Measurements from ENCODE around the gene MAST4.

MAST4 gene

DNA sequence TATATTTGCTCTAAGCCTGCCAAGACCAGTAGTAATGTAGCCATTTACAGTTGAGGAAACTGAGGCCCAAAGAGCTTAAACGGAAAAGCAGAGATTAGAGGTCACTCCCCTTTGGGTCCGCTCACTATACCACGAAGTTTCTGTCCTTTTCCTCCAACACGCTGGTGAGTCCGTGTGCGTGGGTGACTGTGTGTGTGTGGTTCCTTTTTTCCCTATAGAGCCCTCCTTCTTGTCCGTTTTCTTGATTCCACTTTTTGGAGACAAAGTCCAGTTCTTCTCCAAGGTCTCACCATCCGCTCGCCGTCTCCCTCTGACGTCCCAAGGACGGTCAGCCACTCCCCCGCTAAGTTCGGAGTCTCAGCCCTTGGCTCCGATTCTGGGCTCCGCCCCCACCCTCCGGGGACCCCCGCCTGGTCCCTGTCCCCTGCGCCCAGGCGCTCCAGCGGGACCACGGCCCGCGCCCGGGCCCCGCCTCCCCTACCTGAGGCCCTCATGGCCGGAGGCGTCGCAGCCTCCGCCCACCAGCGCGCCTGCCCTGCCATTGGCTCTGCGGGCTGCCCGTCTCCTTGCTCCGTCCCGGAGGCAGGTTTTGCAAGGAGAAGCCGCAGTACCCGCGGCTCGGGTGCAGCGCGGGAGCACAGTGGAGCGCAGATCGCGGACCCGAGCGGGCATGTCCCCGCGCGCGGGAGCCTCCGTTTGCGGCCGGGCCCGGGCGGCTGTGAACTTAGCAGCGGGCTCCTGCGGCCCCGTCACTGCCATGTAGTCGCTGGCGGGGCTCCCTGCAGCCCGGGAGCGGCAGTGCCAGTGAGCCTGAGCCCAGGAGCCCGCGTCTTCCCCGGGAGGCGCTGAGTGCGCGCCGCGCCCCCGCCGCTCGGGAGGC lies at the start of gene MAST4:
Gene MAST4, plus strand, starts transcription at position 638 of the 880 bp plus-strand sequence. CDS start 263 bp downstream, outside the sequence.
- H3K9me3 ChIP-seq (ENCODE audit: control insufficient read depth in 2 of 2, low read length in 2 of 2) = no peaks in the 10 kb centered on the region
- H3K27me3 ChIP-seq (ENCODE audit: control insufficient read depth in 1 of 2, insufficient read depth in 2 of 2, low read length in 2 of 2) = peaks cover 17 to 22% of the 10 kb centered on the region in 2 donors
- H3K4me3 ChIP-seq (ENCODE audit: low read length in 2 of 2) = peak within 1 kb of the TSS; percentile 58 to 76
- H3K27ac ChIP-seq (ENCODE audit: low read length) = no peak within 1 kb of the TSS
- no peaks in the 10 kb centered on the region for H3K36me3 ChIP-seq (ENCODE audit: control insufficient read depth in 2 of 2, insufficient read depth in 2 of 2, low read length in 2 of 2)
- peaks cover 17% of the 10 kb centered on the region for H3K4me1 ChIP-seq (ENCODE audit: control insufficient read depth, insufficient read depth, low read length)
- peak within 1 kb of the TSS in 1 of 2 donors; percentile 30 for H3K9ac ChIP-seq (ENCODE audit: low read length in 2 of 2)

- no peaks in the 10 kb centered on the region for H3K4me1 ChIP-seq (ENCODE audit: control insufficient read depth, insufficient read depth, low read length)
- no peaks in the 10 kb centered on the region for H3K27me3 ChIP-seq (ENCODE audit: control insufficient read depth in 1 of 2, insufficient read depth in 2 of 2, low read length in 2 of 2)
- no peak overlapping the region for H3K4me3 ChIP-seq (ENCODE audit: low read length in 2 of 2)
- H3K27ac ChIP-seq (ENCODE audit: low read length) = no peak overlapping the region
- no peak overlapping the region for H3K9ac ChIP-seq (ENCODE audit: low read length in 2 of 2)
- no peaks in the 10 kb centered on the region for H3K36me3 ChIP-seq (ENCODE audit: control insufficient read depth in 2 of 2, insufficient read depth in 2 of 2, low read length in 2 of 2)
- H3K9me3 ChIP-seq (ENCODE audit: control insufficient read depth in 2 of 2, low read length in 2 of 2) = peaks cover 0 to 3% of the 10 kb centered on the region in 2 donors
Measured at GRCh38 chr5:66546541-66546940, 49.7 kb upstream of the MAST4 start.

DNA sequence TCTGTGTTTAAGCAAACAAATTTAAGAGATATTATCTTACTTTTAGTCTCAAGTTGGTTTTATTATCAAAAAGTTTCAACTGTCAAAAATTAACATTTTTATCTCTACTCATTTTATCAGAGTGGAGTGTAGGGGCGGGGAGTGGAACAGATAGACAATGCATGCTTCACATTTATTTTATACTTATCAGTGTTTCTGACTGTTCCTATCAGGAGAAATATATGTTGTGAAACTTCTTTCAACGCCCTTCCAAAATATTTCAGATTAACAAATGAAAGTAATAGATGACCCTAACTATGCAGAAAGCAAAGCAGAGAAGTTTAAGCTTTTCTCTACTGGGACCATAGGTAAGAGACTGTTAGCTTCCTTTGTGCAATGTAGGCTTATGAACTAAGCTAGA lies 44.9 kb upstream of the MAST4 start:
- Histone ChIP-seq H3K4me3 (ENCODE audit: low read length in 2 of 2) (no peak overlapping the region), H3K36me3 (ENCODE audit: control insufficient read depth in 2 of 2, insufficient read depth in 2 of 2, low read length in 2 of 2) (no peaks in the 10 kb centered on the region), H3K9me3 (ENCODE audit: control insufficient read depth in 2 of 2, low read length in 2 of 2) (peaks cover 0 to 3% of the 10 kb centered on the region in 2 donors), H3K9ac (ENCODE audit: low read length in 2 of 2) (no peak overlapping the region), H3K4me1 (ENCODE audit: control insufficient read depth, insufficient read depth, low read length) (no peaks in the 10 kb centered on the region), H3K27ac (ENCODE audit: low read length) (no peak overlapping the region), H3K27me3 (ENCODE audit: control insufficient read depth in 1 of 2, insufficient read depth in 2 of 2, low read length in 2 of 2) (no peaks in the 10 kb centered on the region)

DNA sequence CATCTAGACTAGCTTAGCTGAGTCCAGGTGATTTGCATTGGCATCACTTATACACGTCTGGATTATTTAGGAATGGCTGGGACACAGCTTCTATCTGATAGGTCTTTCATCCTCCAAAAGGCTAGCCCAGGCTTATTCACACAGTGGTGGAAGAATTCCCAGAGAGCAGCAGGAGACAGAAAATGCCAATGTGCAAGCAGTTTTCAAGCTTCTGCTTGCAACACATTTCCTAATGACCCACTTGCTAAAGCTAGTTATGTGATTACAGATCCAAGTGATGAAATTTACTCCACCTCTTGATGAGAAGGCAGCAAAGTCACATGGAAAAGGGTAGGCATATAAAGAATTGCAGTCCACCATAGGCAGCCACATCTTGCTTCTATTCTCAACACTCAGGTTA lies 44.2 kb upstream of the MAST4 start:
- H3K36me3 ChIP-seq (ENCODE audit: control insufficient read depth in 2 of 2, insufficient read depth in 2 of 2, low read length in 2 of 2) = no peaks in the 10 kb centered on the region
- no peak overlapping the region for H3K27ac ChIP-seq (ENCODE audit: low read length)
- H3K4me3 ChIP-seq (ENCODE audit: low read length in 2 of 2) = no peak overlapping the region
- peaks cover 0 to 3% of the 10 kb centered on the region in 2 donors for H3K9me3 ChIP-seq (ENCODE audit: control insufficient read depth in 2 of 2, low read length in 2 of 2)
- no peak overlapping the region for H3K9ac ChIP-seq (ENCODE audit: low read length in 2 of 2)
- H3K27me3 ChIP-seq (ENCODE audit: control insufficient read depth in 1 of 2, insufficient read depth in 2 of 2, low read length in 2 of 2) = no peaks in the 10 kb centered on the region
- H3K4me1 ChIP-seq (ENCODE audit: control insufficient read depth, insufficient read depth, low read length) = no peaks in the 10 kb centered on the region

DNA sequence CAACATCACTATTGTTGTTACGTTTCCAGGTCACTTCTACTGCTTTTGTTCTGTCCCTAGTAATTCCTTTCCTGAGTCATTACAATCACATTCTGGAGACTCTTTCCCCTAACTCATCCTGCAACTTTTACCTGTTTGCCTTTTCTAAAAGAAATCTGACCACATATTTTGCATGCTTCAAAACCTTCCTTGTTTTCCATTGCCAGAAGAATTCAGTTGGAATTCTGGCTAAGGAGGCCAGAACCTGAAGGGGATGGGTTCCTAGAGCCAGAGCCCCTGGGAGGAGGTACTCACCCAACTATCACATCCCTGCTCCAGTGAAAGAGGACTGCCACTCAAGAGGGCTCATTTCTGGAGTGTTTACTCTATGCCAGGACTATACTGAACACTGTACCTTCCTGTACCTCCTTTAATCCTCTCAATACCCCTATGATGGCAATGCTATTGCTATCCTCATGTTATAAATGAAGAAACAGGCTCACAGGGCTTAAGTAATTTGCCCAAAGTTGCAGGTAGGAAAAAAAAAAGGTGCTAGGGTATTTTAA lies 42.8 kb upstream of the MAST4 start:
- no peaks in the 10 kb centered on the region for H3K27me3 ChIP-seq (ENCODE audit: control insufficient read depth in 1 of 2, insufficient read depth in 2 of 2, low read length in 2 of 2)
- H3K36me3 ChIP-seq (ENCODE audit: control insufficient read depth in 2 of 2, insufficient read depth in 2 of 2, low read length in 2 of 2) = no peaks in the 10 kb centered on the region
- H3K27ac ChIP-seq (ENCODE audit: low read length) = no peak overlapping the region
- peaks cover 0 to 2% of the 10 kb centered on the region in 2 donors for H3K9me3 ChIP-seq (ENCODE audit: control insufficient read depth in 2 of 2, low read length in 2 of 2)
- H3K4me3 ChIP-seq (ENCODE audit: low read length in 2 of 2) = no peak overlapping the region
- no peaks in the 10 kb centered on the region for H3K4me1 ChIP-seq (ENCODE audit: control insufficient read depth, insufficient read depth, low read length)
- no peak overlapping the region for H3K9ac ChIP-seq (ENCODE audit: low read length in 2 of 2)

GRCh38 chr5:66553916-66554575 lies 42.1 kb upstream of the MAST4 start:
- no peaks in the 10 kb centered on the region for H3K9me3 ChIP-seq (ENCODE audit: control insufficient read depth in 2 of 2, low read length in 2 of 2)
- H3K36me3 ChIP-seq (ENCODE audit: control insufficient read depth in 2 of 2, insufficient read depth in 2 of 2, low read length in 2 of 2) = no peaks in the 10 kb centered on the region
- no peaks in the 10 kb centered on the region for H3K27me3 ChIP-seq (ENCODE audit: control insufficient read depth in 1 of 2, insufficient read depth in 2 of 2, low read length in 2 of 2)
- no peak overlapping the region for H3K27ac ChIP-seq (ENCODE audit: low read length)
- H3K4me3 ChIP-seq (ENCODE audit: low read length in 2 of 2) = no peak overlapping the region
- H3K4me1 ChIP-seq (ENCODE audit: control insufficient read depth, insufficient read depth, low read length) = no peaks in the 10 kb centered on the region
- H3K9ac ChIP-seq (ENCODE audit: low read length in 2 of 2) = no peak overlapping the region

DNA sequence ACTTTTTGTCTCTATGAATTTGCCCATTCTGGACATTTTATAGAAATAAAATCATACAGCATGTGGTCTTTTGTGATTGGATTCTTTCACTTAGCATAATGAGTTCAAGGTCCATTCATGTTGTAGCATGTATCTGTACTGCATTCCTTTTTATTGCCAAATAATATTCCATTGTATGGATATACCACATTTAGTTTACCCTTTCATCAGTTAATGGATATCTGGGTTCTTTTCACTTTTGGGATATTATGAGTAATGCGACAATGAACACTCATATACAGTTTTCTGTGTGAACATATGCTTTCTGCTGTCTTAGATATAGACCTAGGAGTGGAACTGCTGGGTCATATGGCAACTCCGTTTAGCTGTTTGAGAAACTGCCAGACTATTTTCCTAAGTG lies 41.3 kb upstream of the MAST4 start:
- Histone ChIP-seq H3K4me1 (ENCODE audit: control insufficient read depth, insufficient read depth, low read length) (no peaks in the 10 kb centered on the region), H3K4me3 (ENCODE audit: low read length in 2 of 2) (no peak overlapping the region), H3K36me3 (ENCODE audit: control insufficient read depth in 2 of 2, insufficient read depth in 2 of 2, low read length in 2 of 2) (no peaks in the 10 kb centered on the region), H3K9ac (ENCODE audit: low read length in 2 of 2) (no peak overlapping the region), H3K27ac (ENCODE audit: low read length) (no peak overlapping the region), H3K9me3 (ENCODE audit: control insufficient read depth in 2 of 2, low read length in 2 of 2) (no peaks in the 10 kb centered on the region), H3K27me3 (ENCODE audit: control insufficient read depth in 1 of 2, insufficient read depth in 2 of 2, low read length in 2 of 2) (no peaks in the 10 kb centered on the region)

DNA sequence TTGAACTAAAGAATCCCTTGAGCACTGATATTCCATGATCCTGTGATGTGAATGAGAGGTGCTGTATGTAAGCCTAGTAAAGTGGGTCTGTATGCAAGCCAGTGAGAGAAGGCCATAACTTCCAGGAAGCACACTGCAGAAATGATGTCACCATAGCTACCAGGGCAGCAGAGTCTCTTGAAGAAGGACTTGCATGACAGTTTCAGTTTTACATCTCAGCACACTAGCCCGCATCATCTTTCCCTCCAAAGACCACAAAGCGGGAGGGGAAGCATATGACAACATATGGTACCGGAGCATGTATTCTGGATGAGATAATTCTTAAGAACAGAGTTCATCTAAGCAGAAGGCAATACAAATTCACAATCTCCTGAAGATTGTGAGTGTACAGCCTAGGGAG lies 37.6 kb upstream of the MAST4 start:
- Histone ChIP-seq H3K27me3 (ENCODE audit: control insufficient read depth in 1 of 2, insufficient read depth in 2 of 2, low read length in 2 of 2) (no peaks in the 10 kb centered on the region), H3K36me3 (ENCODE audit: control insufficient read depth in 2 of 2, insufficient read depth in 2 of 2, low read length in 2 of 2) (no peaks in the 10 kb centered on the region), H3K9me3 (ENCODE audit: control insufficient read depth in 2 of 2, low read length in 2 of 2) (peaks cover 0 to 6% of the 10 kb centered on the region in 2 donors), H3K9ac (ENCODE audit: low read length in 2 of 2) (no peak overlapping the region), H3K27ac (ENCODE audit: low read length) (no peak overlapping the region), H3K4me1 (ENCODE audit: control insufficient read depth, insufficient read depth, low read length) (no peaks in the 10 kb centered on the region), H3K4me3 (ENCODE audit: low read length in 2 of 2) (no peak overlapping the region)

- H3K9me3 ChIP-seq (ENCODE audit: control insufficient read depth in 2 of 2, low read length in 2 of 2) = peaks cover 0 to 6% of the 10 kb centered on the region in 2 donors
Measured at GRCh38 chr5:66560371-66560770, 35.8 kb upstream of the MAST4 start.

DNA sequence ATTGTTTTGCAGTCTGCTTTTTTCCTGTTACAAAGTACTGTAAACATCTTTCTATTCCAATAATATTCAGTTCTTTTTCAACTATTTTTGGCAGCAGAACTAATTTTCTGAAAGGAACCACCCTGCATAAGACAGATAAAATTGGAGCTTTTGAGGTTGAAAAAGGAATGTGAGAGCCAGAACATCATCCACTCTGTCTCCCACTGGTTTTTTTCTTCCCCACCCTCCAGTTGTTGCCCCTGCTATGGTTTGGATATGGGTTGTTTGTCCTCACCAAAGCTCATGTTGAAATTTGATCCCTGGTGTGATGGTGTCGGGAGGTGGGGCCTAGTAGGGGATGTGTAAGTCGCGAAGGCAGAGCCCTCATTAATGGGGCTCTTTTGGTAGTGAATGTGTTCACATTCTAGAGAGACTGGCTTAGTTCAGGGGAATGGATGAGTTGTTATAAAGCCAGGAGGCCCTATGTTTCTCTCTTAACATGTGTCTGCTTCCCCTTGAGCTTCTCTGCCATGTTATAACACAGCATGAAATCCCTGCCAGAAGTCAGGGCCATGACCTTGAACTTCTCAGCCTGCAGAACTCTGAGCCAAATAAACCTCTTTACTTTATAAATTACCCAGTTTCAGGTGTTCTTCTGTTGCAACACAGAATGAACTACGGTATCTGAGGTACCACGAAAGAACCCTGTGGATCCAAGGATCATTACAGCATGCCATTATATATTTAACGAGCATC lies 34.8 kb upstream of the MAST4 start:
- no peak overlapping the region for H3K9ac ChIP-seq (ENCODE audit: low read length in 2 of 2)

More at GRCh38 chr5:66560371-66560770, 35.8 kb upstream of the MAST4 start:
- Histone ChIP-seq H3K36me3 (ENCODE audit: control insufficient read depth in 2 of 2, insufficient read depth in 2 of 2, low read length in 2 of 2) (no peaks in the 10 kb centered on the region), H3K27ac (ENCODE audit: low read length) (no peak overlapping the region), H3K4me1 (ENCODE audit: control insufficient read depth, insufficient read depth, low read length) (no peaks in the 10 kb centered on the region), H3K4me3 (ENCODE audit: low read length in 2 of 2) (no peak overlapping the region), H3K27me3 (ENCODE audit: control insufficient read depth in 1 of 2, insufficient read depth in 2 of 2, low read length in 2 of 2) (no peaks in the 10 kb centered on the region), H3K9ac (ENCODE audit: low read length in 2 of 2) (no peak overlapping the region)

More for the DNA sequence above, 34.8 kb upstream of the MAST4 start:
- Histone ChIP-seq H3K36me3 (ENCODE audit: control insufficient read depth in 2 of 2, insufficient read depth in 2 of 2, low read length in 2 of 2) (no peaks in the 10 kb centered on the region), H3K4me3 (ENCODE audit: low read length in 2 of 2) (no peak overlapping the region), H3K4me1 (ENCODE audit: control insufficient read depth, insufficient read depth, low read length) (no peaks in the 10 kb centered on the region), H3K27me3 (ENCODE audit: control insufficient read depth in 1 of 2, insufficient read depth in 2 of 2, low read length in 2 of 2) (no peaks in the 10 kb centered on the region), H3K27ac (ENCODE audit: low read length) (no peak overlapping the region), H3K9me3 (ENCODE audit: control insufficient read depth in 2 of 2, low read length in 2 of 2) (peaks cover 0 to 6% of the 10 kb centered on the region in 2 donors)

Data from stomach smooth muscle (tissue), 2 donors.